ENCODE results near the gene SRI. TPM values are rescaled to one million over a fixed set of nuclear protein-coding genes. Genes with fewer than 3 reads are reported as not detected.

Gene SRI
- total and polyA plus RNA-seq, 2 donors (not counting 3 experiments of a cell fraction or from before 2014, with no cell fraction given): 121 to 204 TPM

- ChIA-PET CTCF (no interaction called here), POLR2A (no interaction called here)
- Histone ChIP-seq H3K4me1 (ENCODE audit: control insufficient read depth, extremely low read depth, insufficient read depth, low read length) (no peaks in the 10 kb centered on the region), H3K36me3 (ENCODE audit: control insufficient read depth in 2 of 2, extremely low read depth in 1 of 2, insufficient read depth in 2 of 2, low read length in 2 of 2) (no peaks in the 10 kb centered on the region), H3K27me3 (ENCODE audit: control insufficient read depth in 2 of 2, insufficient read depth in 2 of 2, low read length in 2 of 2) (no peaks in the 10 kb centered on the region), H3K9me3 (replicated peaks; ENCODE audit: control insufficient read depth, insufficient read depth, low read length) (no peaks in the 10 kb centered on the region), H3K9me1 (replicated peaks; ENCODE audit: control insufficient read depth, extremely low read depth, insufficient read depth, low read length) (no peaks in the 10 kb centered on the region), H4K20me1 (replicated peaks; ENCODE audit: control insufficient read depth, extremely low read depth, insufficient read depth, low read length) (no peaks in the 10 kb centered on the region), H3K79me2 (ENCODE audit: control insufficient read depth, insufficient read depth, low read length) (no peaks in the 10 kb centered on the region), H2AFZ (ENCODE audit: low read depth, low read length) (no peak overlapping the region), H3K4me3 (replicated peaks in 1 of 3; ENCODE audit: insufficient read depth in 1 of 3, low read depth in 1 of 3, low read length in 3 of 3) (no peak overlapping the region), H3K9ac (replicated peaks; ENCODE audit: extremely low read depth, insufficient read depth, low read length) (no peak overlapping the region), H3K4me2 (ENCODE audit: insufficient read depth, low read length) (no peak overlapping the region), H3K27ac (ENCODE audit: insufficient read depth, low read depth, low read length) (no peak overlapping the region)
- FAIRE-seq: no peak
- no TSS peak for BruUV-seq (replicated peaks)
- dilution Hi-C loops (cut with MboI; ENCODE audit: extremely low pct_ligation_motif_present, low sequenced_read_pairs): no loop called here
- TF ChIP-seq POLR2AphosphoS5 (IDR thresholded peaks at IDR 0.05; ENCODE audit: insufficient read depth, low read depth, low read length): no peak
- TF ChIP-seq FOS (IDR thresholded peaks at IDR 0.05; ENCODE audit: borderline replicate concordance, insufficient read depth, low read length): no peak
- TF ChIP-seq, protein P1, sequence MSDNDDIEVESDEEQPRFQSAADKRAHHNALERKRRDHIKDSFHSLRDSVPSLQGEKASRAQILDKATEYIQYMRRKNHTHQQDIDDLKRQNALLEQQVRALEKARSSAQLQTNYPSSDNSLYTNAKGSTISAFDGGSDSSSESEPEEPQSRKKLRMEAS (IDR thresholded peaks at IDR 0.05; ENCODE audit: insufficient read depth, insufficient read length): no peak
- TF ChIP-seq GATA2 (IDR thresholded peaks at IDR 0.05; ENCODE audit: insufficient read depth, insufficient read length, low read depth, low read length): no peak
- no peak for DNase-seq (ENCODE audit: low read depth, low spot score)
- intact Hi-C loops (cut with micrococcal nuclease): no loop called here
These were observed 47.0 kb downstream of the SRI start for GRCh38 chr7:88172842-88173241.

DNA sequence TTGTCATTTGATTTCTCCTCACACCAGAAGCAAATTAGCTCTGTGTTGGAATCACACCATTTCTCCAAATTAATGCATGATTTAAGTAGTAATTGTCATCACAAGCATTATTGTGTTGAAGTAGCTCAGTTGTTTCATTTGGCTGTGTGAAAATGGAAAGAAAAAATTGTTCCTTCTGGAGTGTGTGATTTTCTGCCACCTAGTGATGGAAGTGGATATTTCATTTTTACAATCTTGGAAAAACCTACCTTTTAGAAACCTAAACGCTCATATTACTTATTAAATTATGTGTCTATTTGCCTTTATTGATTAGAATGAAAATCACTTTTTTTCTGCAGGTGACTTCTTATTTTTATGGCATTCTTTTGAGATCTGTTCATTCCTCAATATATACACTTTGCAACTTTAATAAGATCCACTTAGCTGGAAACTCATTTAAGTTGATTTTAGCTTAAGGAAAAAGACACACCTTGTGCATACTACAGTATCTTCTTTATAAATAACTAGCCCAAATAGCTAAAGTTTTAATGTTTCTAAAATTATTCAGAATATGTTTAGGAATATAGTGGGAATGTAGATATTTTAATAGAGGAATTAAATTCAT is 50.0 kb downstream of the SRI start:
- dilution Hi-C loops (cut with MboI; ENCODE audit: extremely low pct_ligation_motif_present, low sequenced_read_pairs): no loop called here
- POLR2A ChIA-PET: no interaction called here
- FAIRE-seq: peak; percentile 44

More for the DNA sequence above, 50.0 kb downstream of the SRI start:
- H3K9me1 ChIP-seq (replicated peaks; ENCODE audit: control insufficient read depth, extremely low read depth, insufficient read depth, low read length): no peaks in the 10 kb centered on the region
- H3K4me2 ChIP-seq (ENCODE audit: insufficient read depth, low read length): no peak overlapping the region
- no peak for TF ChIP-seq EZH2 (IDR thresholded peaks at IDR 0.05; ENCODE audit: borderline replicate concordance, low read depth, low read length, severe bottlenecking)
- peak; percentile 17 to 33 for TF ChIP-seq CTCF (IDR thresholded peaks at IDR 0.05; ENCODE audit: extremely low read depth in 1 of 2, insufficient read depth in 1 of 2, low read depth in 1 of 2, low read length in 2 of 2)
- H3K79me2 ChIP-seq (ENCODE audit: control insufficient read depth, insufficient read depth, low read length): no peaks in the 10 kb centered on the region
- CTCF ChIA-PET: interaction anchor here (0.6 to 3.9 kb wide), 33 partner anchors 8 to 730 kb away, joined by 3 to 62 read pairs (median 4); no protein-coding TSS in a partner anchor
- H3K36me3 ChIP-seq (ENCODE audit: control insufficient read depth in 2 of 2, extremely low read depth in 1 of 2, insufficient read depth in 2 of 2, low read length in 2 of 2): no peaks in the 10 kb centered on the region
- H3K9me3 ChIP-seq (replicated peaks; ENCODE audit: control insufficient read depth, insufficient read depth, low read length): no peaks in the 10 kb centered on the region
- H3K9ac ChIP-seq (replicated peaks; ENCODE audit: extremely low read depth, insufficient read depth, low read length): no peak overlapping the region
- H3K4me3 ChIP-seq (replicated peaks in 1 of 3; ENCODE audit: insufficient read depth in 1 of 3, low read depth in 1 of 3, low read length in 3 of 3): no peak overlapping the region
- H3K27me3 ChIP-seq (ENCODE audit: control insufficient read depth in 2 of 2, insufficient read depth in 2 of 2, low read length in 2 of 2): no peaks in the 10 kb centered on the region
- H4K20me1 ChIP-seq (replicated peaks; ENCODE audit: control insufficient read depth, extremely low read depth, insufficient read depth, low read length): no peaks in the 10 kb centered on the region
- H2AFZ ChIP-seq (ENCODE audit: low read depth, low read length): no peak overlapping the region
- BruUV-seq (replicated peaks): no TSS peak
- DNase-seq (ENCODE audit: low read depth, low spot score): peak; percentile 40
- no peaks in the 10 kb centered on the region for H3K4me1 ChIP-seq (ENCODE audit: control insufficient read depth, extremely low read depth, insufficient read depth, low read length)
- no peak overlapping the region for H3K27ac ChIP-seq (ENCODE audit: insufficient read depth, low read depth, low read length)
- intact Hi-C loops (cut with micrococcal nuclease): loop anchor here (1.0 to 2.0 kb wide), 2 partner anchors 371 to 858 kb away; no protein-coding TSS in a partner anchor

Measured in endothelial cell of umbilical vein (primary cell).